Neuron (in vitro differentiated cells): ENCODE measurements around the gene SPOCK3.
A peak's percentile ranks its signal among the peaks of the same experiment; 100 is the strongest.
"Not testable (repeated sequence)": the region's sequence is repeated elsewhere in the genome, so short reads cannot be mapped to it uniquely, and the experiment has no call there.

ENCODE experiments used
- H2AFZ ChIP-seq: one replicate; pipeline ENCODE4 v1.6.1; 2013; ENCODE audit warnings: low read depth, mild to moderate bottlenecking, inconsistent platforms, low read length, moderate library complexity
- H3K27me3 ChIP-seq: one replicate; pipeline ENCODE4 v1.6.1; 2013; ENCODE audit warnings: low read length; ENCODE audit not compliant: insufficient read depth
- H3K36me3 ChIP-seq: one replicate; pipeline ENCODE4 v1.6.1; 2013; ENCODE audit warnings: low read length; ENCODE audit not compliant: insufficient read depth
- H3K4me1 ChIP-seq: one replicate; pipeline ENCODE4 v1.6.1; 2013; ENCODE audit warnings: low read length; ENCODE audit not compliant: insufficient read depth
- H3K4me3 ChIP-seq: 2 replicates; pipeline ENCODE4 v1.5.1; 2013; ENCODE audit warnings: mild to moderate bottlenecking, low read length, moderate library complexity
- H3K9me3 ChIP-seq: one replicate; pipeline ENCODE4 v1.6.1; 2013; ENCODE audit warnings: low read length

SPOCK3 gene

DNA sequence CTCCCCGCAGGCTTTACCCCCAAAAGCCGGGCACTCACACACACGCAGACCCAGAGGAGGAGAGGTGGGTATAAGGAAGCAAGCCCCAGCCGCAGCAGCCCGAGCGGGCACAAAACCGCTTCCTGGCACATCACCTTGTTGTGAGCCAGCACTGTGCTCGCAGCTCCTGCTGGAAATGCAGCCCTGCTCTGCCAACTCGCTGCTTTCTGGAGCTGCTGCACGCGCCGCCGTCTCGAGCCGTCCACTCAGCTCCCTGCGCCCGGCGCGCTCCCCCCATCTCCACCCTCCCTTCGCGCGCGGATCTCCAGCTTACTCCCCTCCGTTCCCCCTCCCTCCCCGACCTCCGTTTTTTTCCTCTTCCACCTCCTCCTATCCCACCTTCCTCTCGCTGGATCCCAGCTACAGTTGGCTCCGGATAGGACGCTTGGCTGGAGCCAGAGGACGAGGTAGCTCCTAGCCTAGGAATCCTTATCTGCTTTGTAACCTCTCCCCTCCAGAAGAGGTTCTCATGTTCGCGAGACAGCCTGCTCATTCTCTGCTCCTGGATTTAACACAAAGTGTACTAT lies at the start of gene SPOCK3:
Gene SPOCK3, minus strand, starts transcription at position 179 of the 566 bp plus-strand sequence.
- H3K27me3 ChIP-seq, result peaks cover 34% of the 10 kb centered on the region
- H3K4me3 ChIP-seq, result peak within 1 kb of the TSS; percentile 55
- no peaks in the 10 kb centered on the region for H3K9me3 ChIP-seq
- H3K4me1 ChIP-seq, result peaks cover 17% of the 10 kb centered on the region
- no peaks in the 10 kb centered on the region for H3K36me3 ChIP-seq
- peak within 1 kb of the TSS; percentile 80 for H2AFZ ChIP-seq

- Histone ChIP-seq H3K4me1 (no peaks in the 10 kb centered on the region), H3K27me3 (no peaks in the 10 kb centered on the region), H2AFZ (no peak overlapping the region), H3K4me3 (no peak overlapping the region), H3K9me3 (no peaks in the 10 kb centered on the region), H3K36me3 (no peaks in the 10 kb centered on the region)
These were observed 48.0 kb upstream of the SPOCK3 start for GRCh38 chr4:167282171-167282864.

DNA sequence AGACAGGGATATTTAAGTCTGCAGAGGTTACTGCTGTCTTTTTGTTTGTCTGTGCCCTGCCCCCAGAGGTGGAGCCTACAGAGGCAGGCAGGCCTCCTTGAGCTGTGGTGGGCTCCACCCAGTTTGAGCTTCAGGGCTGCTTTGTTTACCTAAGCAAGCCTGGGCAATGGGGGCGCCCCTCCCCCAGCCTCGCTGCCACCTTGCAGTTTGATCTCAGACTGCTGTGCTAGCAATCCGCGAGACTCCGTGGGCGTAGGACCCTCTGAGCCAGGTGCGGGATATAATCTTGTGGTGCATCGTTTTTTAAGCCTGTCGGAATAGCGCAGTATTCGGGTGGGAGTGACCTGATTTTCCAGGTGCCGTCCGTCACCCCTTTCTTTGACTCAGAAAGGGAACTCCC lies 47.3 kb upstream of the SPOCK3 start:
- not testable (repeated sequence) for H3K9me3 ChIP-seq, H3K27me3 ChIP-seq, H3K36me3 ChIP-seq, H3K4me1 ChIP-seq, H3K4me3 ChIP-seq, H2AFZ ChIP-seq

- H3K36me3 ChIP-seq, result no peaks in the 10 kb centered on the region
- no peaks in the 10 kb centered on the region for H3K9me3 ChIP-seq
- H3K27me3 ChIP-seq, result no peaks in the 10 kb centered on the region
- no peak overlapping the region for H2AFZ ChIP-seq
- no peak overlapping the region for H3K4me3 ChIP-seq
- no peaks in the 10 kb centered on the region for H3K4me1 ChIP-seq
These were observed 40.1 kb upstream of the SPOCK3 start for GRCh38 chr4:167274351-167274750.

- Histone ChIP-seq H3K9me3 (no peaks in the 10 kb centered on the region), H3K4me1 (no peaks in the 10 kb centered on the region), H3K4me3 (no peak overlapping the region), H3K36me3 (no peaks in the 10 kb centered on the region), H2AFZ (no peak overlapping the region), H3K27me3 (no peaks in the 10 kb centered on the region)
These were observed 30.9 kb upstream of the SPOCK3 start for GRCh38 chr4:167265231-167265630.

DNA sequence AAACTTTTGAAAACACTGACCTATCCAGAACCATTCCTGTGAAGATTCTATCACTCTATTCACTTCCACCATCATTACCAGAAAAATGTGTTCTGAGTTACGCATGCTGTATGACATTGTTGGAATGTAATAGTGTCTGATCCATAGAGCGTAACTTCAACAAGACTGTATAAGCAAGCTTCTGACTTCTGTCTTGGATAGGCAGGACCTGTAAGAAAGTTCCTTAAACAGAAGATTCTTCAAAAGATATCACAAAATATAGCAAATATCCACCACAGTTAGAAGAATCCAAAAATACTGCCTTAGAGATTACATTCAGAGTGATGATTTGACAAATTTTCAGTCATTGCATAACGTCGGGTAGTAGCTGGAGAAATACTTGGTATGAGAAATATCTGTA lies 14.0 kb upstream of the SPOCK3 start:
- Histone ChIP-seq H3K27me3 (no peaks in the 10 kb centered on the region), H3K9me3 (no peaks in the 10 kb centered on the region), H3K4me1 (no peaks in the 10 kb centered on the region), H2AFZ (no peak overlapping the region), H3K36me3 (no peaks in the 10 kb centered on the region), H3K4me3 (no peak overlapping the region)

- Histone ChIP-seq H3K4me3 (no peak overlapping the region), H2AFZ (no peak overlapping the region), H3K4me1 (peaks cover 3% of the 10 kb centered on the region), H3K36me3 (no peaks in the 10 kb centered on the region), H3K9me3 (no peaks in the 10 kb centered on the region), H3K27me3 (peaks cover 10% of the 10 kb centered on the region)
These were observed 5.3 kb upstream of the SPOCK3 start for GRCh38 chr4:167239627-167240026.

DNA sequence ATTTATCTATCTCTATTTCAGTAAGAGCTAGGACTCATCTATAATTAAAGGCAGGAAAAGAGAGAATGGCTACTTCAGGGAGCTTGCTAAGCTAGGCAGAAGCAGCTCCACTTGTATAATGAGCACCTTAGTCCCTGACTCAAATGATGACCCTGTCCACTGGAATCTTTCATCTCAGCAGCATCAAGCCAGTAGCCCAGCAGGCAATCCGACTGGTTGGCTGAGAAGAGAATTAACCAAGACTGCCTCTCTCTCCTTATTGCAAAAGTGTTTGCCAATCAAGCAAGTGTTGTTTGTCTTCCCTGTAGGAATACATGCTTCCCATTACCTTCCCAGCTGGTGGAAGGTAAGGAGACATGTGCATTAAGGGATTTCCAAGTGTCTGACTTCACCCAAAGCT lies 3.9 kb upstream of the SPOCK3 start:
- H3K27me3 ChIP-seq, result peaks cover 23% of the 10 kb centered on the region
- no peak overlapping the region for H3K4me3 ChIP-seq
- H3K9me3 ChIP-seq, result no peaks in the 10 kb centered on the region
- H3K36me3 ChIP-seq, result no peaks in the 10 kb centered on the region
- no peak overlapping the region for H2AFZ ChIP-seq
- peaks cover 17% of the 10 kb centered on the region for H3K4me1 ChIP-seq

GRCh38 chr4:167233685-167234315 lies 494 bp downstream of the SPOCK3 start:
- peaks cover 34% of the 10 kb centered on the region for H3K27me3 ChIP-seq
- H3K4me1 ChIP-seq, result peaks cover 17% of the 10 kb centered on the region
- peak overlapping the region; percentile 80 for H2AFZ ChIP-seq

DNA sequence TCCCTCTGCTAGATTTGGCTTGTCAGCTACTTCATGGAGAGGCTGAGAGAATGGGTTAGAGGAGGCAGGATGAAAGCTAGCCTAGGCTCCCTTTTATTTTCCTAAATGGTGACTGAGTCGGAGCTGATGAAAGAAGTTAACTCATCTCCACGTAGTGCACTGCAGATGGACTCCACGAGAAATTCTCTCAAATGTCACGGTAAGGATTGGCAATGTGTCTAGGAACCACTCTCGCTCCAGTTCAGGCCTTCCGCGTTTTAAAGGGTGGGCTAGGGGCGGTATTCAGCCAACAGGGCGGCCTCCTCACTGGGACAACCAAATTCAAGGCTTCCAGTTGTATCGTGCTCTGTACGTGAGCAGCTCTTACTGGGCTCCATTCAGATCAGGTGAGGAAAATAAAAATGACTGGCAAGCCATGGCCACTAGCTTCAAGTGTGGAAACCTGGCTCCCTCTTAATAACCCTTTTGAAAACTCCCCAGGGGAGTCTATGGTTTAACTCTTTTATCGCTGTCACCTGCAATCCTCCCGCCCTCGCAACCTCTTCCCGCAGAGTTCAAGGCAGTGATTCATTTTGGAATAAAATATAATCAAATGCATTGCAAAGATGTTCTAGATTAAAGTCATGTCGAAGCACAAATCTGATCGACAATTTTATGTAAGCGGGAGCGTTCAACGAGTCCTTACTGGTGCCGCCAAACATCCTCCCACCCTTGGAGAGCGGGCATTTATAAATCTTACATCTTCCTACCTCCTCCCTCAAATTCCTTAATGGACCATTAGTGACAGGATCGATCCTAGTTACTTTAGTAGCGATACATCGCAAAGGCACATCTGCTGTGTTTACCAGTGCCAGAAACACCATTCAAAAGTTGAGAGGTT lies 1.2 kb downstream of the SPOCK3 start:
- H3K4me3 ChIP-seq, result no peak overlapping the region
- peaks cover 34% of the 10 kb centered on the region for H3K27me3 ChIP-seq

More at GRCh38 chr4:167233685-167234315, 494 bp downstream of the SPOCK3 start:
- Histone ChIP-seq H3K9me3 (no peaks in the 10 kb centered on the region), H3K4me3 (peak overlapping the region; percentile 55), H3K36me3 (no peaks in the 10 kb centered on the region)

DNA sequence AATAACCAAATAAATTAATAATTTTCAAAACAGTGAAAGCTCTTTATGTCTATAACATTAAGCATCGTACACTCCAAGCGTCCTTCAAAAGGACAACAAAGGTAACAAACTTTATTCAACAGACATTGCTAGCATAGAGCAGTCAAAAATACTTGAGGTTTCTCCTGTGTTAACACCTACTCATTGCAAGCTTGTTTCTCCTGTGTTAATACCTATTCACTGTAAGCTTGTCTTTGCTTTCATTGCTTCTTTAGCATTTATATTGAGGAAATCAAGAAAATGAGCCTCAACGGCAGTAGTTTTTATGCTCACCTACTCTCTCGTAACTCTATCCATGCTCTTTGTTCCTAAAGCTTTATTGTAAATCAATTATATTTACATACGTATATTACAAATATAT lies 3.5 kb downstream of the SPOCK3 start:
- Histone ChIP-seq H2AFZ (no peak overlapping the region), H3K36me3 (no peaks in the 10 kb centered on the region), H3K4me1 (peaks cover 17% of the 10 kb centered on the region), H3K9me3 (no peaks in the 10 kb centered on the region), H3K27me3 (peaks cover 34% of the 10 kb centered on the region), H3K4me3 (no peak overlapping the region)

More for the DNA sequence above, 1.2 kb downstream of the SPOCK3 start:
- H3K4me1 ChIP-seq, result peaks cover 17% of the 10 kb centered on the region
- no peaks in the 10 kb centered on the region for H3K9me3 ChIP-seq
- H3K36me3 ChIP-seq, result no peaks in the 10 kb centered on the region
- H2AFZ ChIP-seq, result peak overlapping the region; percentile 80

DNA sequence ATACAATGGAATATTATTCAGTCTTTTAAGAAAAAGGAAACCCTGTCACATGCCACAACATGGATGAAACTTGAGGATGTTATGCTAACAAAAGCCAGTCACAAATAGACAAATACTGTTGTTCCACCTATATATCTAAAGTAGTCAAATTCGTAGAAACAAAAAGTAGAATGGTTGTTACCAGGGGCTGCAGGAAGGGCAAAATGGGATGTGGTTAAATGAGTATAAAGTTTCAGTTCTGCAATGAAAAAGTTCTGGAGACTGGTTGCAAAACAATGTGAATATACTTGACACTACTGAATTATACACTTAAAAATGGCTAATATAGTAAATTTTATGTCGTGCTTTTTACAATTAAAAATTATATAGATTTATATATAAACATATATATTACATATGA lies 12.2 kb downstream of the SPOCK3 start:
- Histone ChIP-seq H3K36me3 (no peaks in the 10 kb centered on the region), H2AFZ (no peak overlapping the region), H3K9me3 (no peaks in the 10 kb centered on the region), H3K27me3 (no peaks in the 10 kb centered on the region), H3K4me1 (no peaks in the 10 kb centered on the region), H3K4me3 (no peak overlapping the region)

DNA sequence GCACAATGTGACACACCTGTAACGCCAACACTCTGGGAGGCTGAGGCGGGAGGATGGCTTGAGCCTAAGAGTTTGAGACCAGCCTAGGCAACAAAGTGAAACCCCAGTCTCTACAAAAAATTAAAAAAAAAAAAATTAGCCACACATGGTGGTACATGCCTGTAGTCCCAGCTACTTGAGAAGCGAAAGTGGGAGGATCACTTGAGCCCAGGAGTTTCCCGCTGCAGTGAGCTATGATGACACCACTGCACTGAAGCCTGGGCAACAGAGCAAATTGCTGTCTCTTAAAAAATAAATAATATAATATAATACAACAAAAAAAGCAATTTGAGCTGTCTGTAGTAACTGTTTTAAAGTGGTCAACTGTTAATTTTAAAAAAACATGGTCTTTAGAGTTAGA lies 13.2 kb downstream of the SPOCK3 start:
- Histone ChIP-seq H3K9me3 (no peaks in the 10 kb centered on the region), H2AFZ (no peak overlapping the region)

More for the DNA sequence above, 13.2 kb downstream of the SPOCK3 start:
- no peaks in the 10 kb centered on the region for H3K4me1 ChIP-seq
- H3K36me3 ChIP-seq, result no peaks in the 10 kb centered on the region
- H3K27me3 ChIP-seq, result no peaks in the 10 kb centered on the region
- no peak overlapping the region for H3K4me3 ChIP-seq
